NCI-H2196 treated with DMSO at 0.1 percent for 48 hours (cell line): ENCODE measurements around the gene KCNC3.

Experiments used
- DNase-seq: peaks from one replicate; lab custom pipeline; 2025; ENCODE audit not compliant: unreplicated experiment; lab: John Stamatoyannopoulos, UW

Gene KCNC3

GRCh38 chr19:50312967-50313811 lies 16.0 kb downstream of the KCNC3 start:
- DNase-seq: no peak

GRCh38 chr19:50311723-50312635 lies 17.2 kb downstream of the KCNC3 start:
- no peak for DNase-seq

- DNase-seq: no peak
These were observed 18.3 kb downstream of the KCNC3 start for GRCh38 chr19:50310759-50311465.

DNA sequence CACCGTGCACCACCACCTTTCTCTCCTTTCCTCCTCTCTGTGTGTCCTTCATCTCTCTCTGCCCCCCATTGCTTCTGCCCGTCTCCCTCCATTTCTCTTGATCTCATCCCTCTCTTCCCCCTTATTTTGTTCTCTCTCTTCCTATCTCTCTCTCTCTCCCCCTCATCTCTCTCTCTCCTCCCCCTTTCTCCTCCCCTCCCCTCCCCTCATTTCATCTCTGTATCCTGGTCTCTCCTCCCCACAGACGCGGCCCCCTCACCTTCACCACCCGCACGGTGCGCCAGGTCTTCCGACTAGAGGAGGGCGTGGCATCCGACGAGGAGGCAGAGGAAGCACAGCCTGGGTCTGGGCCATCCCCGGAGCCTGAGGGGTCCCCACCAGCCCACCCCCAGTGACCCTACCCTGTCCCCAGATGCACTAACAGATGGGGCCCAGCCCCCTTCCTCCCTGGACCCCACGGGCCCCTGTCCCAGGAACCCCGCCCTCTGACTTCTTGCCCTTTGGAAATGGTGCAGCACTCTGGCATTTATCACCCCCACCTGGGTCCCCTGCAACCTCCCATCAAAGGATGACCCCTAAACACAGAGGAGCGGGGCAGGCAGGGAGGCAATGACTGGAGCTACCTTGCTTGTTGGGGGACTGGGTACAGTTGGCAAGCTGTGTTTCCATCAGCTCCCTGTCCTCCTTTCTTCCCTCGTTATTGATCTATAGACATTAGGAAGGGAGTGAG lies 19.6 kb downstream of the KCNC3 start:
- DNase-seq: no peak

- DNase-seq: no peak
These were observed 20.2 kb downstream of the KCNC3 start for GRCh38 chr19:50308991-50309390.

GRCh38 chr19:50303558-50303957 lies 25.6 kb downstream of the KCNC3 start:
- DNase-seq: no peak

DNA sequence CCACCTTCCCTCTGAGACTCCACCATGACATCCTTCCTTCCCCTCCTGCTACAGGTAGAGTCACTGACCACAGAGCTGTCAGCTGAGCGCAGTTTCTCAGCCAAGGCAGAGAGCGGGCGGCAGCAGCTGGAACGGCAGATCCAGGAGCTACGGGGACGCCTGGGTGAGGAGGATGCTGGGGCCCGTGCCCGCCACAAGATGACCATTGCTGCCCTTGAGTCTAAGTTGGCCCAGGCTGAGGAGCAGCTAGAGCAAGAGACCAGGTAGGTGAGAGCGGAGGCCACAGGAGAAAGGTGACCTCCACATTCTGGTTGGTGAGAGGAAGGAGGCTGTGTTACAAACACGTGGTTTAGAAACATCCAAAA lies 27.6 kb downstream of the KCNC3 start:
- DNase-seq: no peak

GRCh38 chr19:50300814-50301606 lies 28.2 kb downstream of the KCNC3 start:
- DNase-seq: no peak

GRCh38 chr19:50300051-50300450 lies 29.1 kb downstream of the KCNC3 start:
- no peak for DNase-seq

DNA sequence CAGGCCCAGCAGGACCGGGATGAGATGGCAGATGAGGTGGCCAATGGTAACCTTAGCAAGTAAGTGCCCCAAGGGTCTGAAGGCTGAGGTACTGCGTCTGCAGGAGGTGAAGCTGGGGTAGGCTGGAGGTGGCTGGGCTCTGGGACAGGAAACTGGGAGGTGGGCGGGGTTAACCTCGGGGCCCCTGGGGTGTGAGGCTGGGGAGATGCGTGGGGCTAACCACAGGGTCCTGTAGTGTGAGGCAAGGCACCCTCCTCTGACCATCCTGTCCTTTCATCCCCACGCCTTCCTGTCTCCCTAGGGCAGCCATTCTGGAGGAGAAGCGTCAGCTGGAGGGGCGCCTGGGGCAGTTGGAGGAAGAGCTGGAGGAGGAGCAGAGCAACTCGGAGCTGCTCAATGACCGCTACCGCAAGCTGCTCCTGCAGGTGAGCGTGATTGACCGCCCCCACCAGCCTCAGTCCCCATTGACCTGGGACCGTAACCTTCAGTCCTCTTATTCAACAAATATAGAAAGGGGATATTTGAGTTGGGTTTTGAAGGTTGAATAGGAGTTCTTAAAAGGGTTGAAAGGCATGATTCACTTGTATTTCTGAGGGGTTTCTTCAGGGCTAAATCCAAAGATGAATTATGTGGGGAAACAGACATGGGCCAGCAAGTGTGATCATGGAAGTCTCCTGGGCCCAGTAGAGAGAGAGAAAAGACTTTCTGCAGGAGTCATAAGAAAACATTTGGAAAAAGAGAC lies 35.7 kb downstream of the KCNC3 start:
- DNase-seq: no peak

GRCh38 chr19:50292216-50292827 lies 36.9 kb downstream of the KCNC3 start:
- no peak for DNase-seq

- DNase-seq: no peak
These were observed 38.4 kb downstream of the KCNC3 start for GRCh38 chr19:50290775-50291174.

GRCh38 chr19:50290011-50290410 lies 39.2 kb downstream of the KCNC3 start:
- DNase-seq: no peak

- no peak for DNase-seq
These were observed 40.2 kb downstream of the KCNC3 start for GRCh38 chr19:50288954-50289353.

DNA sequence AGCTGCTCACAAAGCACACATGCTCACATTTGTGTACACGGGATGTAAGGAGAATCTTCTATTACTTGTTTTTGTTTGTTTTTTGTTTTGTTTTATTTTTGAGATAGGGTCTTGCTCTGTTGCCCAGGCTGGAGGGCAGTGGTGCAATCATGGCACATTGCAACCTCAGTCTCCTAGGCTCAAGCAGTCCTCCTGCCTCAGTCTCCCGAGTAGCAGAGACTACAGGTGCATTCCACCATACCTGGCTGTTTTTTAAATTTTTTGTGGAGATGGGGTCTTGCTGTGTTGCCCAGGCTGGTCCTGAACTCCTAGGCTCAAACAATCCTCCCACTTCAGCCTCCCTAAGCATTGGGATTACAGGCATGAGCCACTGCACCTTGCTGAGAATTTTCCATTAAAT lies 41.8 kb downstream of the KCNC3 start:
- DNase-seq: no peak

DNA sequence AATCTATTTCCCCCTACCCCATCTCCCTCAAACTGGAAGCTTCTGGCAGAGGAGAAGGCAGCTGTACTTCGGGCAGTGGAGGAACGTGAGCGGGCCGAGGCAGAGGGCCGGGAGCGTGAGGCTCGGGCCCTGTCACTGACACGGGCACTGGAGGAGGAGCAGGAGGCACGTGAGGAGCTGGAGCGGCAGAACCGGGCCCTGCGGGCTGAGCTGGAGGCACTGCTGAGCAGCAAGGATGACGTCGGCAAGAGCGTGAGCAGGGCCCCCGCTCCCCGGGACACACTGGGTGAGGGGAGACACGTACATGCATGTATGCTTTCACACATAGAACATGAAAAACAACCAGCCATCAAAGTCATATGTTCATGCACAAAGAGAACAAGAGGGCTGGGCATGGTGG lies 42.7 kb downstream of the KCNC3 start:
- DNase-seq: no peak

DNA sequence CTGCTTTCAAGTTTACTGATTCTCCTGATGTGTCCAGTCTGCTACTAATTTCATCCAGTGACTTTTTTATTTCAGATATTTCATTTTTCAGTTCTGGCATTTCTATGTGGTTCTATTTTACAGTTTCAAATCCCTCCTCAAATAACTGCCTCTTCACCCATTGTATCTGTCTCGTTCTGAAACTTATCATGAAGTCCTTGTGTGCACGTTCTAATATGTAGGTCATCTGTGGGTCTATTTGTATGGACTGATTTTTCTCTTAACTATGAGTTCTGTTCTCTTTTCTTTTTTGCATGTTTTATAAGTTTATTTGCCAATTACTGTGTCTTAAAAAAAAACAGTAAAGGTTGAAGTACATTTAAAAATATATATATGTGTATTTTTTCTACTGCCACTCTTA lies 43.3 kb downstream of the KCNC3 start:
- DNase-seq: no peak

GRCh38 chr19:50281491-50281890 lies 47.7 kb downstream of the KCNC3 start:
- DNase-seq: no peak

DNA sequence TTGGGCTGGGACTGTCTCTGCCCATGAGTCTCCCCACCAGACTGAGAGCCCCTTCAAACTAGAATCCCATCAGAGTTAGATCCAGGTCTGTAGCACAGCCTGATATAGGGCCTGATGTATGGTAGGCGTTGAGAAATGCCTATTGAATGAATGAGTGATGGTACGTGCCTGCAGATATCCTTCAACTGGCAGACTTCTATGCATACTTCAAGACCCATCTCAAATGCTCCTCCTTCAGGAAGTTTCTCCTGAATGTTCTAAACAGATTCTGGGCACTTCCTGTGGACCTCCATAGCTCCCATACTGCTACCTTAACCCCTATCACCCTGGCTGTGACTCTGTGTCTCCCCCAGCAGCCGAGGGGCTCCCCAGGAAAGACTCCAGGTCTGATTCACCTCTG lies 48.2 kb downstream of the KCNC3 start:
- no peak for DNase-seq
